GM18867 (cell line): ENCODE data around the gene LSM3.

ENCODE experiments used
- ATAC-seq: cut with Tn5 transposase; IDR thresholded peaks from one replicate; pipeline ENCODE4 v1.9.1; 2021; ENCODE audit warnings: mild to moderate bottlenecking, moderate library complexity; ENCODE audit not compliant: unreplicated experiment

Gene LSM3

GRCh38 chr3:14142567-14143270 is 35.9 kb upstream of the LSM3 start:
- ATAC-seq, result no peak

DNA sequence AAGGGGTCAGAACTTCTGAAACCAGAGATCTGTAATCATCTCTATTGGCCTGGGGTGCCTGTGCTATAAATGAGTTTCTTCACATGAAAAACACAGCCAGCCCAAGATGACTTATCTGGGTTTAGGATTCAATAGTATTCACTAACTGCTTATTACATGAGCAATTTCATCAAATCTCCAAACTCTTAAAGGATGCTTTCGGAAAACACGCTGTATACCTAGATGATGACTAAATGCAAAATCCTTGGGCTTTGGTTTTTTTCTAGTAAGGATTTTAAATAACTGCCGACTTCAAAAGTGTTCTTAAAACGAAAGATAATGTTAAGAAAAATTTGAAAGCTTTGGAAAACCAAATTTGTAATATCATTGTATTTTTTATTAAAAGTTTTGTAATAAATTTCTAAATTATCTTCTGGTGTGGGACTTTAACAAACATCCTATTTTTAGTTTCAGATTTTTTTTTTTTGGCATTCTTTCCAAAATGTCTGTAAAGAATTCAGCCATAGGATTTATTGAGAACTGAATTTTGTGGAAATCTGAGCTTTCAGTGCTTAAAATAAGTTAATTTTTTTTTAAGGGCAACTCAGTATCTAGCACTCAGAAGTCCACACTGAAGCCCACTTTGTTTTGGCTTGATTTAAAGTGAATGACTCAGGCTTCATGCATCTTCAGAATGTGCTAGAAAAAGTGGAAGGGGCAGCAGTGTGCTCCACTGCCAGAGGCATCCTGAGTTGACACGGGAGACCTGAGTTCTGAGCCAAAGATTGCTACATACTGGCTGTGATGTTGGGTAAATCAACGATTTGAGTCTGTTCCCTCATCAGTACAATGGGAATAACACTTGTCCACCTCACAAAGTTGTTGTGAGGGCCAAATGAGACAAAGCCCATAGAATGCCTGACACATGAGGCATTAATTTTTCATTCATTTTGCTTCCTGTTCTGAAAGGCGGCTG is 35.1 kb upstream of the LSM3 start:
- no peak for ATAC-seq

- peak; percentile 95 for ATAC-seq
Observed at GRCh38 chr3:14144423-14145075, 34.1 kb upstream of the LSM3 start.

DNA sequence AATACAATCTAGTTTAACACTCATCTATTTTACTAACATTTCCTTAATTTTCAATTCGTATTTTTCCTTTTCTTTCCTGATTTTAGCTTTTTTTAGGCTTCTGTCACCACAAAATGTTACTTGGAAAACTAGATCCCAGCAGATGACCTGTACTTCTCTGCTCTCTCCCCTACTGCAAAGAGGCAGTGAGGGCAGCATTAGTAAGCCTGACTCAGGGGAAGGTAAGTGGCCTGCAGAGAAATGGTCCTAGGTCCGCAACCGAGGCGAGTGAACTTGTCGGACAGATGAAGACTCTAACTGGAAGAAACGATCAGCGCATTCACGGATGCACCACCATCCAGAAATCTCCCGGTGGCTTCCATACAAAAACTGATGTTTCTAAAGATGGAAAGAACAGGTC is 33.4 kb upstream of the LSM3 start:
- no peak for ATAC-seq

GRCh38 chr3:14145670-14146380 is 32.8 kb upstream of the LSM3 start:
- ATAC-seq, result no peak

DNA sequence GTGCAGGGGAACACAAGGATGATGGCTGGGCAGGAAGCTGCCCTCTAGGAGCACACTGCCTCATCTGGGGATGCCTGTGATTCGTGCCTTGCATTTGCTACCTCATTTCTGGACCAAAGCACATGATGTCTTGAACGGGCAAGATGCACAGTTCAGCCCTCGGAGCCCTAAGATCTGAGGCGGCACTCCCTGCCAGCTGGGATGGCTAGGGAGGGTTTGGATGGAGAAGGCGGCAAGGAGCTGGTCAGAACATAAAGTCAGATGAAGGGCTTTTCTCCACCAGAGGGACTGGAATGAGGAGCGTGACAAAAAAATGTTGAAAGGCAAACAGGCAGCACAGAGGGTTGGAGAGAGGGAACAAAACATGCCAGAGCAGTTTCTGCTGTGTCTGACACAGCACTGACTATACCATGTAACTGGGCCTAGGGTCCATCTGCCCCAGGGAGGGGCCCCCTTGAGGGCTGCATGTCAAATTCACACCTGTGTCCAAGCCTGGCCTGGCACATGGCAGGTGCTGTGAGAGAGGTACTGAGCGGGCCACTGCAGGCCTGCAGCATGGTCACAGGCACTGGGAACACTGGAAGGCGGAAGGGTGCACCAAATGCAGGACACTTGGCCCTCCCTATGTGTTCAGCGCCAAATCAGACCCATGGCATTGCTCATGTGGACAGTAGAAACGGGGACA is 32.1 kb upstream of the LSM3 start:
- ATAC-seq, result no peak

- ATAC-seq, result no peak
Observed at GRCh38 chr3:14147066-14147435, 31.6 kb upstream of the LSM3 start.

DNA sequence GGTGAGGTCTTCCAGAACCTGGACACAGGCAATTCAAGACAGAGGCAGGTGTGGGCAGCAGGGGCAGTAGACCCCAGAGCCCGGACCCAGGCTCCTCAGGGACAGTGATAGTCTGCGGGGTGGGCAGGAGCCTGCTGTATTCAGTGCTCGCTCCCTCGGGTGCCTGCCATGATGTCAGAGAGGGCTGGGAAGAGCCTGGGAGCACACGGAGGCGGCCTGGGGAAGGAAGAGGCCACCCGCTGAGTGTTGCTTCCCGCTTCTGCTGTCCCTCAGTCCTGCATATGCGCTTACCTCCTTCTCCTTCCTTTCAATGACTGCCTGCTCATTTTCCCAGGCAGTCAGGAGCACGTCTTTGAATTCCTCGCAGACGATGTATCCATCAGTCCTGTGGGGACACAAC is 31.0 kb upstream of the LSM3 start:
- no peak for ATAC-seq

GRCh38 chr3:14148041-14148985 is 30.3 kb upstream of the LSM3 start:
- no peak for ATAC-seq

DNA sequence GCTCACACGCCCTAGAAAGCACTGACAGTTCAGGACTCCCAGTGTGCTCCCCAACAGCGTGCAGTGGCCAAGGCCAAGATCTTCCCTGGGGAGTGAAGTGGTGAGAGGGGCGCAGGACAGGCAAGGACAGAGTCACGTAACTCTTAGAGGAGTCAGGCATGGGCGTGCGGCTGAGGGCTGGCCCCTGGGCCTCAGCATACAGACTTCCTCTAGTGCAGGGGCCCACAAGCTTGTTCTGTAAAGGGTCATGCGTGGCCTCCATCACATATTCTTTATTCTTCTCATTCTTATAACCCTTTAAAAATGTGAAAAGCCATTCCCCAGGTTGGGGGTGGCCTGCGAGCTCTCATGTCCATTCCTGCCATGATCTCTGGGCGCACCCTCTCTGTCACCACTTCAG is 28.5 kb upstream of the LSM3 start:
- ATAC-seq, result no peak

GRCh38 chr3:14150491-14151230 is 28.0 kb upstream of the LSM3 start:
- no peak for ATAC-seq

DNA sequence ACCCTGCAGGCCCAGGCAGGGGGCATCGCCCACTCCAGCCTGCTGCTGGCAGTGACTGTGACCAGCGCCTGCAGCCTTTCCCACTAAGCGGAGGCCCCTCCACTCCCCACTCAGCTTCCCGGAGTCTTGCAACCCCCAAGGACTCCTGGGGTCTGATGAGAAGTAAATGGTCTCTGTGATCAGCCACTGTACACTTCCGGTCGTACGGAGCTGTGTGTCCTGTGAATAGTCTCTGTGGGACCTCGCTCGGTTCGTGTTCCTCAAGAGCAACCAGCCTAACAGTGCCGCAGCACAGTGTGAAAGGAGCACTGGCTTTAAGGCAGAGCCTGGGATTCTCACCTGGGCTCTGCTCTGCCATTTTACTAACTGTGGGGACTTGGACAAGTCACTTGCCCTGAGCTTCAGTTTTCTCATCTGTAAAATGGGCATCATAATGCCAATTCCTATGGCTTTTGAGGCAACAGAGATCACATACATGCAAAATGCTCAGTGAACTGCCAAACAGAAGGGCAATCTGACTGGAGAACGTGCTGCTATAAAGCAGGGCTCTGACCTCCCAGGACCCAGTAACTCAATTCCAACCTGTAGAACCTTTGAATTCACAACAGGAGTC is 27.0 kb upstream of the LSM3 start:
- no peak for ATAC-seq

DNA sequence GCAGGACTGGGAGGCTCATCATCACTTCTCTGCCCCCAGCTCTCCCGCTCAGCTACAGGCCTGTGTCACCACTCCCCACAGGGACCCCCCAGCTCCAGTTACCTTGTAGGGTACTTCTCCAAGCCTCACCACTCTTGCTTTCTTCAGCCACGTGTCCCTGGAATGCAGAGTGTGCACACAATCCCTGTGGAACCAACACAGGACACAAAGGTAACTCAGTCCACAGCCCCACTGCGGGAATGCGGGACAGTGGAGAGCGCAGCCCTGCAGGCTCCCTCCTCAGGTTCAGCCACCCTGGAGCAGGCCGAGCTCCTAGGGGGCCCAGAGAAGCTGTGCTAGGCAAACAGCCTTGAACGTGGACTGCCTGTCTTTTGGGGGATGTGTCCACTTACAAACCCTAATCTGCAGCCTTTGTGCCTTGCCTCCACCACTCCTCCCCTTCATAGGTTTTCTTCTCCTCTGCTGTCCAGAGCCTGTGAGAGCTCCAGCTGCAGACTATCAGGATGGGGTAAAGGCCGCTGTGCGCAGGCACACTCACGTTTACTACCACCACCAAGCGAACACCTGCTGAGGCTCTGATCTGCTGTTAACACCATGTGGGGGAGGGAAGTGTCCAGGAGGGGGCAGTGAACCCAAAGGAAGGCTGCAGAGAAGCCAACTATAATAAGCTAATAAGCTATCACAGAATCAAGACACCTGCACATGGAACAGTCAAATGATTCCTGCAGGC is 26.2 kb upstream of the LSM3 start:
- ATAC-seq, result no peak

GRCh38 chr3:14152963-14153355 is 25.7 kb upstream of the LSM3 start:
- ATAC-seq, result no peak

DNA sequence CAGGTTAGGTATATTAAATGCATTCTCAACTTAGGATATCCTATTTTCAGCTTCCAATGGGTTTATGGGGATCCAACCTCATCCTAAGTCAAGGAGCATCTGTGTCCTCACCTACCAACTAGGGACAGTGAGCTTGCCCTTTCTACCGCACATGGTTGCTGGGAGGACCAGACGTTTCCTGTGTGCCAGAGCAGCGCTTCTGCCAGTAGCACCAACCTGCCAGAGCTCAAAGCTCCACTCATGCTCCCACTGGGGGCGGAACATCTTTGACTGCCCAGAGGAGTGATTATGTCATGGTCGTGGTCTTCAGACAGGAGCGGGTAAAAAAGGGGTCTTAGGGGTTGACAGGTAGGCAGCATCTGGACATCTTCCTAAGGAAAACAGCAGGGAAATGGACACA is 25.0 kb upstream of the LSM3 start:
- ATAC-seq, result no peak

GRCh38 chr3:14154276-14154675 is 24.3 kb upstream of the LSM3 start:
- no peak for ATAC-seq

GRCh38 chr3:14154895-14155440 is 23.6 kb upstream of the LSM3 start:
- no peak for ATAC-seq
